ENCODE results near the gene IRX4.
"Not testable (repeated sequence)": the region's sequence is repeated elsewhere in the genome, so short reads cannot be mapped to it uniquely, and the experiment has no call there.

The IRX4 gene

DNA sequence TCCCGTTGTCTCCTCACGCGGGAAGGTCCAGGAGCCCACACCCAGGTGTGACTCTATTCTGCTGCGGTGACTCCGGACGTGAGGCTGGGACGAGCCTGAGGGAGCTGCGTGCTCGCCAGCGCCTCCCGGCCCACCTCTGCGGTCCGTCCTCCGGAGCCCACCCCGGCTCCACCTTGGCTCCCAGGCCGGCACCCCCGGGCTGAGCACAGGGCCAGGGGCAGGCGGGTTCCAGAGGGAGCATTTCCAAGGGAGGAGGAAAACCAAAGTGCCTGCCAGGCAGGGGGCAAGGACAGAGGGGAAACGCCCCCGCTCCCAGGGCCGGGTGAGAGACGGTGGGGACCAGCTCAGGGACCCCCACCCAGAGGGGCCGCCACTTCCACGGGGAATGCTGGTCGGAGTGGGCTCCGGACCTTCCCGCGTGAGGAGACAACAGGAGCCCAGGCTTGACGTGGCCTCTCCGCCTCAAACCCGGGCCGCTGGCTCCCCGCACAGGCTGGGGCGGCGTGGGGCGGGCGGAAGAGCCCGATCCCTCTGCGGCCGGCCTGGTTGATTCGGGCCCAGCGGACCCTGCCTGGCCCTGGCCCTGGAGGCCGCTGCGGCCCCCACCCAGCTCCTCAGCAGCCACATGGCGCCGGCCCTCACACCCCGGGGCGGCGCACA, 26.0 kb downstream of the IRX4 start:
- peaks cover 13% of the 10 kb centered on the region for H3K27me3 Mint-ChIP-seq
- H3K4me1 Mint-ChIP-seq = no peaks in the 10 kb centered on the region
- H3K9me3 Mint-ChIP-seq = no peaks in the 10 kb centered on the region
- H3K36me3 Mint-ChIP-seq = no peaks in the 10 kb centered on the region
- no peak overlapping the region for H3K27ac Mint-ChIP-seq
- DNase-seq (ENCODE audit: low spot score in 2 of 2) (no peak), ATAC-seq (ENCODE audit: low read depth) (no peak)
- no peak overlapping the region for H3K4me3 Mint-ChIP-seq

GRCh38 chr5:1855596-1855995, 27.1 kb downstream of the IRX4 start:
- Mint-ChIP-seq H3K4me1 (no peaks in the 10 kb centered on the region), H3K9me3 (no peaks in the 10 kb centered on the region), H3K36me3 (no peaks in the 10 kb centered on the region), H3K27ac (no peak overlapping the region), H3K4me3 (no peak overlapping the region), H3K27me3 (peaks cover 19% of the 10 kb centered on the region)
- DNase-seq (ENCODE audit: low spot score in 2 of 2) (no peak), ATAC-seq (ENCODE audit: low read depth) (no peak)

DNA sequence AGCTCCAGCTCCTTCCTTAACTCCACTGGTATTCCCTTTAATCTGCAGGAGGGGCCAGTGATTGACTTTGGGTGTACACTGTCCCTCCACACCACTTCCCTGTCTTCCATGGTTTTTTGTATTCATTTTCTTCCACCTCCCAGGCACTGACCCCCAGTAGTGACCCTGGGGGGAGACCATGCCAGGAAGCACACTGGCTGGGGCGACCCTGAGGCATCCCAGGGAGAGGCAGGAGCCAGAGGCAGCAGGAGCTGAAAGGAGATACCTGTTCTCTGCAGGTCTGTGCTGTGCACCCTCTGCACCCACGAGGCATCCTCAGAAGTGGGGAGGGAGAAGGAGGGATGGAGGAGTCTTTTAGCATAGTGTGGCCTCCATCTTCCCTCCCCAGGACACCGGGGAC, 27.6 kb downstream of the IRX4 start:
- Mint-ChIP-seq H3K27ac (no peak overlapping the region), H3K4me3 (no peak overlapping the region), H3K9me3 (no peaks in the 10 kb centered on the region), H3K36me3 (no peaks in the 10 kb centered on the region), H3K4me1 (no peaks in the 10 kb centered on the region), H3K27me3 (peaks cover 19% of the 10 kb centered on the region)
- ATAC-seq (ENCODE audit: low read depth) = no peak
- DNase-seq (ENCODE audit: low spot score in 2 of 2) = no peak

DNA sequence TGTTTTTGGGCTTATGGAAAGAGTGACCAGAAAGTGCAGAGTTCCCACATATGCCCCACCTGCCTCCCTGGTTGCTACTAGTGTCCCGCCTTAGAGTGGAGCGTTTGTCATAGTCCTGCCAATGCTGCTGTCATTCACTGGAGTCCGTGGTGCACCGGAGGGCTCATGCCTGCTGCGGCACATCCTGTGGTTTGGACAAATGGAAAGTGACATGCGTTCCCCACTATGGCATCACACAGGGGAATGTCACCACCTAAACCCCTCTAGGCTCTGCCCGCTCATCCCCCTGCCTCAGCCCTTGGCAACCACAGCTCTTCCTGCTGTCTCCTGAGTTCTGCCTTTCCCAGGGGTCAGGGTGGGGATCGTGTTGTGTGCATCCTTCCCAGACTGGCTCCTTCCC, 29.2 kb downstream of the IRX4 start:
- H3K9me3 Mint-ChIP-seq = no peaks in the 10 kb centered on the region
- H3K36me3 Mint-ChIP-seq = no peaks in the 10 kb centered on the region
- no peak for ATAC-seq (ENCODE audit: low read depth)
- H3K27ac Mint-ChIP-seq = no peak overlapping the region
- no peak overlapping the region for H3K4me3 Mint-ChIP-seq
- DNase-seq (ENCODE audit: low spot score in 2 of 2) = no peak
- peaks cover 20% of the 10 kb centered on the region for H3K27me3 Mint-ChIP-seq
- no peaks in the 10 kb centered on the region for H3K4me1 Mint-ChIP-seq

DNA sequence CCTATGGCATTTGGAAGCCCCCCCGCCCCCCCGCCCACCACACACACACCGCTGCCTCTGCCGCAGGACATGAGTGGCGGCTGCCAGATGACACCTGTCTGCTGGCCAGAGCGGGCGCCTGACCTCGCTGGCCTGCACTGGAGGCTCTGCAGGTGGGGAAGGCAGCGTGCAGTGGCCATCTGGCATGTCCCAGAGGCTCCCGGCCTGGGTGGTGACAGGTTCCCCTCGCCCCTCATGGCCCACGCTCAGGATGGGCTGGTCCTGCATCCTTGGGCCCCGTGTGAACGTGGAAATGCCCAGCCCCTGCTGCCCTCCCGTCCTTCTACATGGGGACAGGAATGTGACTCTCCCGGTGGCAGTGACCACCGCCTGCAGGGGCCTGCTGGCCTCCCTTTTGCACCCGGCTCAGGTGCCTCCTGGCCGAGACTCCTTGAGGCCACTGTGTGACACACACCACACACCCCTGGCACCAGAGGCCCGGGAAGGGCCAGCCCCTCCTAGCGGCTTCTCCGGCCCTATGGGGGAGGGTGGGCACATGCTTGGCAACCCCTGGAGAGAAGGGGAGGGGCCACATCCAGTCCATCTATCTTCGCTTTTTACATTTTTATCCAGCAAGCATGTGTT, 30.3 kb downstream of the IRX4 start:
- ATAC-seq (ENCODE audit: low read depth) (no peak), DNase-seq (ENCODE audit: low spot score in 2 of 2) (no peak)
- Mint-ChIP-seq H3K36me3 (no peaks in the 10 kb centered on the region), H3K4me1 (no peaks in the 10 kb centered on the region), H3K4me3 (no peak overlapping the region), H3K9me3 (no peaks in the 10 kb centered on the region), H3K27me3 (peaks cover 27% of the 10 kb centered on the region), H3K27ac (no peak overlapping the region)

GRCh38 chr5:1851290-1851934, 31.3 kb downstream of the IRX4 start:
- no peak for DNase-seq (ENCODE audit: low spot score in 2 of 2)
- Mint-ChIP-seq H3K4me1 (no peaks in the 10 kb centered on the region), H3K27me3 (peaks cover 27% of the 10 kb centered on the region), H3K9me3 (no peaks in the 10 kb centered on the region), H3K36me3 (no peaks in the 10 kb centered on the region), H3K27ac (no peak overlapping the region), H3K4me3 (no peak overlapping the region)
- ATAC-seq (ENCODE audit: low read depth) = no peak

DNA sequence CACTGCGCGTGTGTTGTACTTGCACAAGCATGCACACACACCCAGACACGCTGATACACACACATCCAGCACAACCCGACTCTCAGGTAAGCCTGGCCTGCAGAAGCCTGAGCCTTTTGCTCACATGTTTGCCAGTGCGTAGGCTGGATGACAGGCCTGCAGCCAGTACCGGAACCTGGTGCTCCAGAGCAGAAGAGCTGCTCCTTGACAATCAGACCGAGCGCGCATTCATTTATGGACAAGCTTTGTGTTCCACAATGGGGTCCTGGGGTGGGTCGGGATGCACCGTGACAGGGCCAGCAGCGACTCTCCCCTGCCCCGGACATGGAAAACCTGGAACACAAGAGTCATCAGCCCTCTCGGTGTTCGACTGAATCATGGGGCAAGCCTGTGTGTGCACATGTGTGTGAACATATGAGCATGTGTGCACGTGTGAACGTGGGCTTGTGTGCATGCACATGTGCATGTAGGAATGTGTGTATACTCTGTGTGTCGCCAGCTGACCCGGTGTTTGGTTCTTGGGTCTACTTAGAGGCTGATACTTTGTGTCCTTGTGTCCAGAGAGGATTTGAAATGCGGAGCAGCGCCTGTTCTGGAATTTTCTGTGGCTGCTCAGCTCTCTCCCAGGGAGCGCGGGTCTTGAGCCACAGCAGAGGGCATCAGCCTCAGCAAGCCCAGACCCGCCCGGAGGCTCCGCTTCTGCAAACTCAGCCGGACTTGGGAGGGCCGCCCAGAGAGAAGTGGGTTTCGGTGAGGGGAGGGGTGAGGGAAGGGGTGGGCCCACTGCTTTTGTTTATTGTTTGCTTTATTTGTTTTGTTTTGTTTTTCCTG, 32.2 kb downstream of the IRX4 start:
- H3K36me3 Mint-ChIP-seq = no peaks in the 10 kb centered on the region
- ATAC-seq (ENCODE audit: low read depth) (no peak), DNase-seq (ENCODE audit: low spot score in 2 of 2) (no peak)
- H3K4me1 Mint-ChIP-seq = no peaks in the 10 kb centered on the region
- no peaks in the 10 kb centered on the region for H3K9me3 Mint-ChIP-seq
- H3K4me3 Mint-ChIP-seq = no peak overlapping the region
- peaks cover 25% of the 10 kb centered on the region for H3K27me3 Mint-ChIP-seq
- H3K27ac Mint-ChIP-seq = no peak overlapping the region

DNA sequence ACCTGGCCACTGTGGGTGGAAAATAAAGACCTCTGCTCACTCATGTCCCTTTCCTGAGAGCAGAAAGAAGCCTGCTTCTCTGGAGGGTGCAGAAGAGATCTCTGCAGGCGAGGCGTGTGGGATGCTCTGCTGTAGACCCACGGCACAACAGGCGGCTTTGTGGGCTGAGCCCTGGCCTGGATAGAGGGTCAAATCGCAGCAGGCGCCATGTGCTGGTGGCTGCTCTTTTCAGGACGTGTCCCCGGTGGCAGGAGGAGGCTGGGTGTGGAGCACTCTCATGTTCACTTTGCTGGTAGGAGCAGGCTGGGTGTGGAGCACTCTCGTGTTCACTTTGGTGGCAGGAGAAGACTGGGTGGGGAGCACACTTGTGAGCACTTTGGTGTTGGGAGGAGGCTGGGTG, 35.1 kb downstream of the IRX4 start:
- H3K36me3 Mint-ChIP-seq = no peaks in the 10 kb centered on the region
- no peaks in the 10 kb centered on the region for H3K4me1 Mint-ChIP-seq
- H3K4me3 Mint-ChIP-seq = no peak overlapping the region
- no peak overlapping the region for H3K27ac Mint-ChIP-seq
- ATAC-seq (ENCODE audit: low read depth) (no peak), DNase-seq (ENCODE audit: low spot score in 2 of 2) (no peak)
- no peaks in the 10 kb centered on the region for H3K9me3 Mint-ChIP-seq
- H3K27me3 Mint-ChIP-seq = peaks cover 14% of the 10 kb centered on the region

DNA sequence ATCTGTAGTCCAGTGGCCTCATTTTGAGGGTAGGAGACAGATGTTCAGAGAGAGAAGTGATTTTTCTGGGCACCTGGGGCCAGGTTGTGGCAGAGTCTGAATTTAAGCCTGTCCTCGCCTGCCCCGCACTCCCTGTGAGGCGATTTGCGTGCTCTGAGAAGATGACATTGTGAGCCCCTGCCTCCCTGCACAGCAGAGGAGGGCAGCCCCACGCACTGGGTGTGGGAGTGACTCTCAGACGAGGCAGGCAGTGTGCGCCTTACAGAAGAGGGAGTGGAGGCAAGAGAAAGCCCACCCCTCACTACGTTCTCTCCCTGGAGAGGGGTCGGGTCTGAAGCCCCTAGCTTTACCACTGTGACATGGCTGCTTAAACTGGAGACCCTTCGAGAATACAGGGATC, 35.7 kb downstream of the IRX4 start:
- Mint-ChIP-seq H3K27ac (no peak overlapping the region), H3K27me3 (peaks cover 16% of the 10 kb centered on the region), H3K36me3 (no peaks in the 10 kb centered on the region), H3K4me1 (no peaks in the 10 kb centered on the region), H3K9me3 (no peaks in the 10 kb centered on the region), H3K4me3 (no peak overlapping the region)
- DNase-seq (ENCODE audit: low spot score in 2 of 2) = no peak
- ATAC-seq (ENCODE audit: low read depth) = no peak

- no peaks in the 10 kb centered on the region for H3K4me1 Mint-ChIP-seq
- H3K4me3 Mint-ChIP-seq = no peak overlapping the region
- DNase-seq (ENCODE audit: low spot score in 2 of 2) = no peak
- peaks cover 14% of the 10 kb centered on the region for H3K27me3 Mint-ChIP-seq
- no peak overlapping the region for H3K27ac Mint-ChIP-seq
- no peak for ATAC-seq (ENCODE audit: low read depth)
- no peaks in the 10 kb centered on the region for H3K36me3 Mint-ChIP-seq
- H3K9me3 Mint-ChIP-seq = no peaks in the 10 kb centered on the region
These were observed 36.1 kb downstream of the IRX4 start for GRCh38 chr5:1846583-1846982.

DNA sequence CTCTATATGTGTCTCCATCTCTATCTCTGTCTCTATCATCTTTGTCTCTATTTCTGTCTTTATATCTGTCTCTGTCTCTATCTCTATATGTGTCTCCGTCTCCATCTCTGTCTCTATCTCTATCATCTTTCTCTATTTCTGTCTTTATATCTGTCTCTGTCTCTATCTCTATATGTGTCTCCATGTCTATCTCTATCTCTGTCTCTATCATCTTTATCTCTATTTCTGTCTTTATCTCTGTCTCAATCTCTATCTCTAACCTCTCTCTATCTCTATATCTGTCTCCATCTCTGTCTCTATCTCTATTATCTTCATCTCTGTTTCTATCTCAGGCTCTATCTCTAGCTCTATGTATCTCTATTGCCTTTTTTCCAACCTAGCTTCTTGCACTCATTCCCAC, 37.0 kb downstream of the IRX4 start:
- Mint-ChIP-seq H3K36me3 (no peaks in the 10 kb centered on the region), H3K4me1 (no peaks in the 10 kb centered on the region), H3K4me3 (no peak overlapping the region), H3K27me3 (peaks cover 10% of the 10 kb centered on the region), H3K9me3 (no peaks in the 10 kb centered on the region), H3K27ac (no peak overlapping the region)
- ATAC-seq (ENCODE audit: low read depth) = no peak
- DNase-seq (ENCODE audit: low spot score in 2 of 2) = no peak

DNA sequence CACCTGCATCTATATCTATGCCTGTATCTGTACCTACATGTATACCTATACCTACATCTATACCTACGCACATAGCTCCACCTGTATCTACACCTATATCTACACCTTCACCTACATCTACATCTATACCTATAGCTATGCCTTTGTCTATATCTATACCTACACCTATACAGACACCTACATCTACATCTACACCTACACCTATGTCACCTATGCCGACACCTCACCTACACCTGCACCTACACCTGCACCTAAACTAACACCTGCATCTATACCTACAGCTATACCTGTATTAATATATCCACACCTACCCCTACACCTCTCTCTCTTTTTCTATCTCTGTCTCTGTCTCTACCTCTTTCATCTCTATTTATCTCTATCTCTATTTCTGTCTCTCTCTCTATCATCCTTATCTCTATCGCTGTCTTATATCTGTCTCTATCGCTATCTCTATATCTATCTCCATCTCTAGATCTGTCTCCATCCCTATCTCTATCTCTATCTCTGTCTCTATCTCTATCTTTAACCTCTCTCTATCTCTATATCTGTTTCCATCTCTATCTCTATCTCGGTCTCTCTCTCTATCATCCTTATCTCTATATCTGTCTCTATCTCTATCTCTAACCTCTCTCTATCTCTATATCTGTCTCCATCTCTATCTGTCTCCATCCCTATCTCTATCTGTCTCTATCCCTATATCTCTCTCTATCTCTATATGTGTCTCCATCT, 37.9 kb downstream of the IRX4 start:
- Mint-ChIP-seq H3K36me3 (no peaks in the 10 kb centered on the region), H3K4me3 (no peak overlapping the region), H3K4me1 (no peaks in the 10 kb centered on the region), H3K27ac (no peak overlapping the region), H3K9me3 (no peaks in the 10 kb centered on the region), H3K27me3 (peaks cover 10% of the 10 kb centered on the region)
- DNase-seq (ENCODE audit: low spot score in 2 of 2) (no peak), ATAC-seq (ENCODE audit: low read depth) (no peak)

- not testable (repeated sequence) for H3K27ac Mint-ChIP-seq; H3K36me3 Mint-ChIP-seq; ATAC-seq (ENCODE audit: low read depth); DNase-seq (ENCODE audit: low spot score in 2 of 2); H3K9me3 Mint-ChIP-seq; H3K4me3 Mint-ChIP-seq; H3K4me1 Mint-ChIP-seq
- peaks cover 13% of the 10 kb centered on the region for H3K27me3 Mint-ChIP-seq
These were observed 39.0 kb downstream of the IRX4 start for GRCh38 chr5:1843761-1844160.
